NCI-H748 (cell line): ENCODE measurements around the gene SVIL.

Source experiments
- DNase-seq: peaks from one replicate; lab custom pipeline; 2025; ENCODE audit not compliant: unreplicated experiment; lab: John Stamatoyannopoulos, UW

Gene SVIL, protein sequence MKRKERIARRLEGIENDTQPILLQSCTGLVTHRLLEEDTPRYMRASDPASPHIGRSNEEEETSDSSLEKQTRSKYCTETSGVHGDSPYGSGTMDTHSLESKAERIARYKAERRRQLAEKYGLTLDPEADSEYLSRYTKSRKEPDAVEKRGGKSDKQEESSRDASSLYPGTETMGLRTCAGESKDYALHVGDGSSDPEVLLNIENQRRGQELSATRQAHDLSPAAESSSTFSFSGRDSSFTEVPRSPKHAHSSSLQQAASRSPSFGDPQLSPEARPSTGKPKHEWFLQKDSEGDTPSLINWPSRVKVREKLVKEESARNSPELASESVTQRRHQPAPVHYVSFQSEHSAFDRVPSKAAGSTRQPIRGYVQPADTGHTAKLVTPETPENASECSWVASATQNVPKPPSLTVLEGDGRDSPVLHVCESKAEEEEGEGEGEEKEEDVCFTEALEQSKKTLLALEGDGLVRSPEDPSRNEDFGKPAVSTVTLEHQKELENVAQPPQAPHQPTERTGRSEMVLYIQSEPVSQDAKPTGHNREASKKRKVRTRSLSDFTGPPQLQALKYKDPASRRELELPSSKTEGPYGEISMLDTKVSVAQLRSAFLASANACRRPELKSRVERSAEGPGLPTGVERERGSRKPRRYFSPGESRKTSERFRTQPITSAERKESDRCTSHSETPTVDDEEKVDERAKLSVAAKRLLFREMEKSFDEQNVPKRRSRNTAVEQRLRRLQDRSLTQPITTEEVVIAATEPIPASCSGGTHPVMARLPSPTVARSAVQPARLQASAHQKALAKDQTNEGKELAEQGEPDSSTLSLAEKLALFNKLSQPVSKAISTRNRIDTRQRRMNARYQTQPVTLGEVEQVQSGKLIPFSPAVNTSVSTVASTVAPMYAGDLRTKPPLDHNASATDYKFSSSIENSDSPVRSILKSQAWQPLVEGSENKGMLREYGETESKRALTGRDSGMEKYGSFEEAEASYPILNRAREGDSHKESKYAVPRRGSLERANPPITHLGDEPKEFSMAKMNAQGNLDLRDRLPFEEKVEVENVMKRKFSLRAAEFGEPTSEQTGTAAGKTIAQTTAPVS (N-terminal part only)

DNA sequence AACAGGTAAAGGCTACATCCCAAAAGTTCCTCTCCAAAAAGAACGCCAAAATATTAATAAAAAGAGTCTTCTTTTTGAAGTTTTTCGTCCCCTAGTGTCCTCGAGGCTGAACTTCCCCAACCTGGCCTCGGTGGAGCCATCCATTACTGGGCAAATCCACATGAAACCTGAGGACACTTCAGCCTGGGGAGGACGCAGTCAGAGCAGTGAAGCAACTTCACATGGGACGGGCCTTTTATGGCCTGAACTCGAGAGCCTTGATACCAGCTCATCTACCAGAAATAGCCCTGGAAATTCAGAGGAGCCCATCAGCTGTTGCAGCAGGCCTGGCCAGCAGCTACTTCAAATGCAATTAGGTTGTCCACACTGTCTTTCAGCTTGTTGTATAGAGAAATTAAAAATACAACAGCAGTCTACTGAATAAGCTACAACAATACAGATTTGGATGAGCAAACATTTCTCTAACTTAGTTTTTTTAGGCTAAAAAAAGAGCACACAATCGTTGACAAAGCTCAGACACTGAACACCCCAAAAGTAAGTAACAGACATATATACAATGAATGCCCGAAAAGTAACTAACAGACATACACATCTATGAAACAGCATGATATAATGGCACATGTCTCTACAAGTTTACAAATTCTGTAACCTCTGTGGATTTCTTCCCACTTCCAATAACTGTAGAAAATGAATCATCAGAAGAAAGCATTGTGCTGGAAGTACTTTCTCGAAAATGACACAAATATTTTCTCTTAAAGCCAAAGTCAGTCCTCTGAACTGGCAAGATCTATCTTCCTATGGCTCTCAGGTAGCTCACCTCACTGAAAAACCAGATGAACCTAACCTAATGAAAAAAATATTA lies at the start of gene SVIL:
SVIL (minus strand) TSS at position 208 of the 862 bp plus-strand sequence. CDS start 79,913 bp downstream, outside the sequence.
- no peak for DNase-seq

DNA sequence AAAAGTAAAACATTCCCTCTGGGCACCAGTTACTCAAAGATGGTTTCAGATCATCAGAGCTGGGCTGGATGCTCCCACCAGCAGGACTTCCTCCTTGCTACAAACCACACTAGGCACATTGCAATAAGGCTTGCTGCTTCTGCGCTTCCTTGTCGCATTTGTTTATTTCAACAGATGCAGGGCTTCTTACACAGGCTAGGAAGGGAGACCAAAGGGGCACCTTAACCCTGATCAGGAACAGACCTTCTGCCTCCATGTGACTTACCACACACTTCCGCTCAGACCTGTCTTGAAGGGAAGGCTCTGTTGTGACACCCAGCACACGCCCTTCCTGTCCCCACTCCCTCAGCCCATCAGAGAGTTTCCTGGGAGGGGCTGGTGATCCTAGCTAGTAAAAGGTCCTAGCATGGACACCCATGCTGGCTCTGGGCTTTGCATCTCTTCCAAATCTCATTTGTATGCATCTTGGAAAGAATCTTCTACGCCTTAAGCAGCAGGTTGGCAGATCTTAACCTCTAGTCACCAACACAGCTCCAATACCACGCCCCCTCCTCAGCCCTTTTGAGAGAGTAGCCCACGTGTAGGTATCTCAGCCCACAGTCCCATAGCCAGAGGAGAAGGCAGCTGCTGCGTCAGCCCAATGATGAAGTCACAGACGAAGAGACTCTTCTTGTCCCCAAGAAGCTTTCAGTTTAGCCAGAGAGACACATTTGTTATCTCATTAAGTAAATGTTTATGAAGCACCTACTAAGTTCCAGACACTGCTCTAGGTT lies 47.1 kb upstream of the SVIL start:
- no peak for DNase-seq

DNA sequence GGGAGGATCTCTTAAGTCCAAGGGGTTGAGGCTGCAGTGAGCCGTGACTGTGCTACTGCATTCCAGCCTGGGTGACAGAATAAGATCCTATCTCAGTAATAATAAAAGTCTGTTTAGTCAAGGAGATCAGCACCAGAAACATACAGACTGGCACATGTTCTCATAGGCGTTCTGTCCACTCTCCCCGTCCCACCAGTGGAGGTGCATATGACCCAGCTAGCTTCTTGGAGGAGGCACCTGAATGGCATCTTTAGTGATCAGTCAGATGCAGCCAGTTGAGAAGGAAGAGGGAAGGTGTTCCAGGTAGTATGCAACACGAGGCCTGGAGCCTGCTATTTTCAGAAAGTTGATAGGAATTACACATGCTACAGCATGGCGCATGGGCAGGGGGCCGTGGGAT lies 45.3 kb upstream of the SVIL start:
- DNase-seq: no peak

DNA sequence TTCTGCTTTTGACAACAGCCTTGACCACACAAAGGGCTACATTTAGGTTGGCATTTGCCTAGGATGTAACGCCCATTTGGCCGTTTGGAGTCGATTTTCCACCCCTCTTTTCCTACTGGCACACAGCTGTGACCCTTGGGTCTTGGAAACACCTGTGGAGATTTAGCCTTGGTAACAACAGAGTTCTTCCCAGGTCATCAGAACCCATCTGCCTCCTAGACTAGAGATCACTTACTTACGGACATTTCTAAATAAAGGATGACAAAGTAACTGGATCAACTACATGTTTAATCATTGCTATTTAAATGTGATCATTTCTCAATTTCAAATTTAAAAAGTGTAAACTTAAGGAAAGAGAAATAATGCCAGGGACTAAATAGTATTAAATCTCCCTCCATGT lies 42.0 kb upstream of the SVIL start:
- DNase-seq: no peak

DNA sequence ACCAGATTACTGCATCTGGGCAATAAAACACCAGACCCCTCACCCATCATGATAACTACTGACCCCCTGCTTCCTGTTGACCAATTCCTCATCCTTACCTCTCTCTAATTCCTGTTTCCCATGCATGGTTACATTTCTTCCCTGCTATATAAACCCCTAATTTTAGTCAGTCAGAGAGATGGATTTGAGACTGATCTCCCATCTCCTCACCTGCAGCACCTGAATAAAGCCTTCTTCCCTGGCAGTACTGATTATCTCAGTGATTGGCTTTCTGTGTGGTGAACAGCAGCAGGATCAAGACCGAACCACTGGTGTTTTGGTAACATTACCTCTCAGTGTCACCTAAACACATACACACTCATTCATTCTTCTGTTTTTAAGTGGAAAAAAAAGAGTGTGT lies 41.2 kb upstream of the SVIL start:
- DNase-seq: no peak

DNA sequence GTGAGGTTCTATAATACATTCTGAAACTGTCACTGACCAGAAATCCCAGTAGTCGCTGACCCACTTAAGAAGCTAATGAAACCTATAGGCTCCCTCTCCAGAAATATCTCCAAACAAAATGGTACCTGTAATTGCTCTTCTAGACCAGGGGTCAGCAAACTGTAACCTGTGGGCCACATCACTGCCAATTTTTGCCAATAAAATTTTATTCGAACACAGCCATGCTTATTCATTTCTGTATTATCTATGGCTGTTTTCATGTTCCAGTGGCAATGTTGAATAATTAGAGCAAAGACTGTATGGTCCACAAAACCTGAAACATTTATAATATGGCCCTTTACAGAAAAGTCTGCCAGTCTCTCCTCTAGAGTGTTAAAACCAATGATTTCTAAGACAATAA lies 37.2 kb upstream of the SVIL start:
- no peak for DNase-seq

DNA sequence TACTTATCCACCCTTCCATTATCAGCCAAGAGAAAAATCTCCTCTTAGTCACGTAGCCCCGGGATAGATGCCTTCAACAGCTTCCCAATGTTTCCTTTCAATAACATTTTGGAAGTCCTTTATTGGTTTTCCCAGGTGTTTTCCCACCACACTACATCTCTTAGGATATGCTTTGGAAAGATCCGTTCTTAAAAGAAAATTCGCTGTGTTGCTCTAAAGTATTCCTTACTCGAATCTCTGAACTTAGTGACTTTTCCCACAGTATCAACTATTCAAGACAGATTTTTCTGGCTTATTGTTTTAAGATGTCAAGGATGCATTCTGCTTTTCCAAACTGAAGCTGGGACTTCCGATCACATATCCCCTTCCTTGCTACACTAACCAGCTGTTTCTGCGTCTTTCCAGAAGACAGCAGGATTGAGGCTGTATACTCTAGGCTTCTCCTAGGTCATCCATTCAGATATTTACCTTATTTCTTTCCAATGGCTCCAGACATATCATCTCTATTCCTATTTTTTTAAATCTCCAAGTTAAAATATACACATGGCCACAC lies 36.5 kb upstream of the SVIL start:
- DNase-seq: no peak

DNA sequence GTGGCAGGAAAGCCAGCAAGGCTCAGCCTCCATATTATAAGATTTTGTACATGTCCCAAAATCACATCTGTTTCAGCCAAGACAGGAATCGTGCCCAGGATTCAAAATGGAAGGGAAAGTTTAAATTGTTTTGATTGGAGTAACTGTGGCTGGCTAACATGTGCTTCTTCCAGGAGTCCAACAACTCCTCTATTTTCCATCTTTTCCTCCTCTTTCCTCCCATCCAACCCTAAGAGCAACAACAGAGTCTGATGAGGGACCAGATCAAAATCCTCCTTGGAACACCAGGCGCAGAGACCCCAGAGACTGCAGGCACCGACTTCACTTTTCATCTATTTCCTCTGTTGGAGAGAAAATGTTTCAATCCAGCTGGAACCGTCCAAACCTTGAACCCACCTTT lies 36.0 kb upstream of the SVIL start:
- DNase-seq: no peak

DNA sequence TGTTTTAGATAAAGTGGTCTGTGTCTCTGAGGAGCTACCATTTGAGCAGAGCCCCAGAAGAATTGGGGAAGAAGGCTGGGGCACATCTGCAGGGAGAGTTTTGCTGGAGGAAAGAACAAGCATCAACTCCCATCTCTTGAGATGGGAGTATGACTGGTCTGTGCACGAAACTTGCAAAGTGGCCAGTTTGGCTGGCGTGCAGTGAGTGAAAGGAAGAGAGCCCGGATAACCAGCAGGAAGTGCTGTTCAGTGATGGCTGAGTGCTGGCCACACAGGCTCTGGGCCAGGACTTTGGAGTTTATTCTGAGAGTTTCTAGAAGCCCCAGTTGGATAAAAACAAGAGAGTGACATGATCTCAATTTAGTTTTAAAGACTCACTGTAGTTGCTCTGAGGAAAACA lies 34.4 kb upstream of the SVIL start:
- no peak for DNase-seq

DNA sequence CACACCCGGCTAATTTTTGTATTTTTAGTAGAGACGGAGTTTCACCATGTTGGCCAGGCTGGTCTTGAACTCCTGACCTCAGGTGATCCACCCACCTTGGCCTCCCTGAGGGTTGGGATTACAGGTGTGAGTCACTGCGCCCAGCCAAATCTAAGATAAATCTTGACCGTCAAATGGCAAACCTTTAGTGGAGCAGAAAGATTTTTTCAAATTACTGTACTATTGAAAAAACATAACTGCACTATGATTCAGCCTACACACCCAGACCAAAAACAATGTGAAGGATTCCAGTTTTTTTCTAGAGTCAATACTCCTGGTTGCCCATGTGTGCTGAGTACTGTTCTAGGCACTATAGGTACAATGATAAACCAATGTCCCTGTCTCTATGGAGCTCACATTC lies 33.9 kb upstream of the SVIL start:
- DNase-seq: no peak

DNA sequence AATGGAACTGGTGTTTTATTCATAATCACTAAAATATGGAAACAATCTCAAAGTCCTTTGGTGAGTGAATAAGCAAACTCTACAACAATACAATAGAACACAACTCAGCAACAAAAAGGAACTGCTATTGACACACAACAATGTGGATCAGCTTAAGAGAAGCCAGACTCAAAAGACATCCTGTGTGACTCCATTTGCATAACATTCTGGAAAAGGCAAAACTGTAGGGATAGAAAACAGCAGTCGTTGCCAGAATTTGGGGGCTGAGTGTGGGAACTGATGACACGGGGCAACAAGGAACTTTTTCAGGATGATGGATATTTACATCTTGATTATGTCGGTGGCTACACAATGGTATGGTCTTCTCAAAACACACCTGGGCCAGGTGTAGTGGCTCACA lies 32.4 kb upstream of the SVIL start:
- DNase-seq: no peak

DNA sequence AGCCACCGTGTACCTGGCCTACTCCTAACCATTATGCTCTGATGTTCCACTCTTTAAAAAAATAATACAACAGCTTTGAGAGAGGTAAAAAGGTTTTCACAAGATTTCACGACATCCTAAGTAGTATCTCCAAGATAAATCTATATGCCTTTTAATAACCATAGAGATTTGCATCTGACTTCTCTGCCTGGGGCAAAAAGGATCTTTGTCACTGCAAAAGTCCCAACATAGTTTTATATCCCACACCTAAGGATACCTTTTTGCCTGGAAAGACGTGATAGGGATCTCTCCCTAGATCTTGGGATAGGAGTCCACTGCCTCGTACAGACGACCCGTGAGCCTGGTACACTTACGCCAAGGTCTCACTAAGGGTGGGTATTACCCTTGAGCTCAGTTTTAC lies 31.4 kb upstream of the SVIL start:
- no peak for DNase-seq

DNA sequence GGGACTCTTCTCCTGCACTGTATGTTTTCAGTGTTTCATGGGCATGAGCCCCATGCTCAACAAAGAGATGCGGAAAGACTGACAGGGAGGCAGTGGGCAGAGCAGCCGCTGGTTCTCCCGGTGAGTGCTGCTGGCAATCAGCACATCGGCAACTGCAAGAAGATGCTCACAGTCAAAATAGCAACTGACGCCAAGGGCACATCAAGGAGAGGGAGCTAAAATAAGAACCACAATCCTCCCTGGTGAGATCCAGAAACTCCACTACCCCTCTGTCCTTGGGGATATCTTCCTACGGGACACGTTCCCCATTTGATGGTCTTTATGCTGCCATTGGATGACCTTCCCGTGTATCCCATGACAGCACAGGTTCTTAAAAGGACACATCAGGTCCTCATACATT lies 28.9 kb upstream of the SVIL start:
- DNase-seq: no peak

DNA sequence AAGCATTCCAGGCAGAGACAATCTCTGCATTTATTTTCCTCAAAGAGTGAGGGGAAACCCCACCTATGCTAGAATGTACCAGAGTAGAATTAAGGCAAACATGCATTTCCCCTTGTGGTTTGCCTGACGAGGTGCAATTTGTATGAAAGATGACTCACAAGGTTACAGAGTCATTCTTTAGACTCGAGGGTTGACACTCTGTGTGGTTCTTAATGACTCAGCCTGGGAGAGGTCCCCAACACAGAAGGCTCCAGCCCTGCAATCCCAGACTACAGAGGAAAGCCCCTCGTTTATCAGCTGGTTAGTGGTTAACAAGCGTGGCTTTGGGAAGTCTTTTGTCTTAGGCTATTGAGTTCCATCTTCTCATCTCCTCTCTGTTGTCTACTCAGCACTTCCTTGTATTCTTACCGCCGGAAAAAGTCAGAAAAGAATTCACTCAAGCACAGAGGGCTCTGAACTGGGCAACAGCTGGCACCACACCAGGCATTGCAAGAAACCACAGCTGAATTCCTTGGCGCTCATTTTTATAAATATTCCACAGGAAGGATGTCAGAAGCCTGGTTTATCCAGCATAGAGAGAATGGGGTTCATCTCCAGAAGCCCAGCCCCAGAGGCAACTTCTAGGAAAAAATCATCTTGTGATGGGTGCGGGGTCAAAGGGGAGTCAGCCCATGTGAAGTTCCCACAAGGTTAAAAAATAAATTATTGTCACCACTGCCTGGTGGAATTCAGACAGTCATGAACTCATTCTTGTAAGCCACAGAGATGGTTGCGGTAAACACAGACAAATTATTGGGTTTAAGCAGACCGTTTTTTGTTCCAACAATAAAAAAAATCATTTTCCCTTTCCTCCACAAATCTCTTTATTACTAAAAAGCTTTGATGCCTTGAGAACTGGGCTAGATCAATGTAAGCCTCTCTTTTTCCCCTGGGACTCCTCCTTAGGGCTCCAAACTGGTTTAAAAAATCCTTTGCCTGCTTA lies 24.5 kb upstream of the SVIL start:
- DNase-seq: peak; percentile 32

DNA sequence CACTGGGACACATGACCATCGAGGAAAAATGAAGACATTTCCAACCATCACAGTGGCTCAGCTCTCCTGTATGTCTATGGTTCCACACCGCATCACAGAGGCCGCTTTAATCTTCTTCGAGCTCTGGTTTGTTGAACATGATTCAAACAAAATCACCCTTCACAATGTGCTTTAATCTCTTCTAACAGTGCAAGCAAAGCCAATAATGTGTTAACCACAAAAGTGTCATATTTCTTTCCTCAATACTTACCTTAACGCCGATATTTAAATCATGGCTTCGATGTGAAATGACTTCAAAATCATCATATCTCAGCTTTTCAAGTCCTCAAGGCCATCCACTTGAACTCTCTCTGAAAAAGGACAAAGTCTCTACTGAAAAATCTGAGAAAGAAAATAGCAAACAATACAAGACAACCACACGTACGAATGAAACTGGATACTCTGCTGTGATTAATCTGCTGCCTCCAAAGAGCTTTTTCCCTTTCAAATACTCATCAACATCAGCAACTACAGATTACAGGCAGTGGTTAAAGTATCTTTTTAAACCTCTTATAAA lies 23.0 kb upstream of the SVIL start:
- peak; percentile 85 for DNase-seq

DNA sequence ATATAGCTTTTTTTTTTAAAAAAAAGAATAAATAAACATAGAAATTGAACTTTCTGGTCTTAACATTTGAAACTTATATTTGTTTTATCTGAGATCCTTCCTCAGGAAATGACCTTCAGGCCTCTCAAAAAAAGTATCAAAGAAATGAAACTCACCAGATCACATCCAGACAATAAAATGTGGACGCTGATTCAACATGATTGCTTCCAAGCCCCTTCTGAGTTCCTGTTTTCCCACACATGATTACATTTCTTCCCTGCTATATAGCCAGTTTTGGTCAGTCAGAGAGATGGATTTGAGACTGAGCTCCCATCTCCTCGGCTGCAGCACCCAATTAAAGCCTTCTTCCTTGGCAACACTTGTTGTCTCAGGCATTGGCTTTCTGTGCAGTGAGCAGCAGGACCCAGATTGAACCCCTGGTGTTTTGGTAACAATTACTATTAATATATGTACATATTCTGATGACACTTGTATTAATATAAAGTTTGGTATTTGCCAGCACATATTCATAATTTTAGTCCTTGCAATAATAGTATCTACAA lies 21.8 kb upstream of the SVIL start:
- DNase-seq: no peak

DNA sequence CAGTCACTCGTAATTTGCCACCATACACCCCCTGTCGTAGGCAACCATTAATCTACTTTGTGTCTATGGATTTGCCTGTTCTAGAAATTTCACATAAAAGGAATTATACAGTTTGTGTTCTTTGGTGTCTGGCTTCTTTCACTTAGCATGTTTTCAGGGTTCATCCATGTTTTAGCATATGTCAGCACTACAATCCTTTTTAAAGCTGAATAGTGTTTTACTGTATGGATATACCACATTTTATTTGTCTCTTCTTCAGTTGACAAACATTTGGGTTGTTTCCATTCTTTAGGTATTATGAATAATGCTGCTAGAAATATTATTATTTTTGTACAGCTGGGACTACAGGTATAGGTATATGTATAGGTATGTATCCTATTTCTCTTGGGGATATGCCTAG lies 17.4 kb upstream of the SVIL start:
- DNase-seq: no peak

DNA sequence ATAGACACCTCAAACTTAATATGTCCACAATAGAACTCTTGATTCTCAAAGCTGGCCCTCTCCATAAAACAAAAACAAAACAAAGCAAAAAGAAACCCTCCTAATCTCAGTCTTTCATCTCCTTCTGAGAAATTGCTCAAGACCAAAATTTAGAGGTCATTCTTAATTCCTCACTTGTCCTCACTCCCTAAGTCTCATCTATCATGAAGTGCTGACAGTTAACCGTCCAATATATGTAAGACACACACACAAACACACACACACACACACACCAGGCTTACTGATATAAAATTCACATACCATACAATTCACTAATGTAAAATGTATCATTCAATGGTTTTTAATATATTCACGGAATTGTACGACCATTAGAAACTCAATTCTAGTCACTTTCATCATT lies 17.0 kb upstream of the SVIL start:
- no peak for DNase-seq
